Activated T-cell treated with anti-CD3 and anti-CD28 coated beads for 24 hours (primary cell): ENCODE results near the gene PLEKHM1.
A peak's percentile ranks its signal among the peaks of the same experiment; 100 is the strongest.

Source experiments
- DNase-seq: peaks from one replicate; pipeline ENCODE4 v3.0.0-alpha.2; 2020; ENCODE audit warnings: low read depth

Gene PLEKHM1

DNA sequence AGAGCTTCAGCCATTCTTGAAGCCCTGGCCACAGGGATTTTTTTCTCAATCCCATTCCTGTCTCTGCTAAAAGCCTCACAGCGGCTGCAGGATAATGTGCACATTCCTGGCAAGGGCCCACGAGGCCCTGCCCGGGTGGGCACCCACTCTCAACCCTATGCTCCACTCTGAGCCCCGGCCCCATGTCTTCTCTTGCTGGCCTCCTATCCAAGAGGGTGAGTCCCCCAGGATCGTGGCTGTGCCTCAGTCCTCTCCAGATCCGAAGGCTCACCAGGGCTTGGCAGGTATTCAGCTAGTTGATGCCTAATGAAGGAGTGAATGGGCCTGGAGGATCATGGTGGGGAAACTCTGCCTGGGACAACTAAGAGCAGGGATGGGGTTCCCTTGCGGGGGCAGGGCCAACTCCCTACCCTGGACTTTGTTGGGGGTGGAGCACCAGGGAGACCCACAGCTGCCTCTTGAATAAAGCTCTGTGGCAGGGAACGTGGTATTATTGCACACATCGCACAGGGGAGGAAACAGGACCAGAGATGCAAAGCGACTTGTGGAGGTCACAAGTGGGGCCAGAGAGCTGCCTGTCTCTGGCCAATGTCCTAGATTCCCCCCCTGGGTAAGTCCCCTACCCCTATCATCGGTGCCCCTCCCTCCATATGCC, 63.2 kb downstream of the PLEKHM1 start:
- DNase-seq = no peak

- DNase-seq = no peak
Observed at GRCh38 chr17:45426561-45426960, 64.0 kb downstream of the PLEKHM1 start.

GRCh38 chr17:45425984-45426413, 64.5 kb downstream of the PLEKHM1 start:
- no peak for DNase-seq

- DNase-seq = no peak
Observed at GRCh38 chr17:45425125-45425983, 65.2 kb downstream of the PLEKHM1 start.

DNA sequence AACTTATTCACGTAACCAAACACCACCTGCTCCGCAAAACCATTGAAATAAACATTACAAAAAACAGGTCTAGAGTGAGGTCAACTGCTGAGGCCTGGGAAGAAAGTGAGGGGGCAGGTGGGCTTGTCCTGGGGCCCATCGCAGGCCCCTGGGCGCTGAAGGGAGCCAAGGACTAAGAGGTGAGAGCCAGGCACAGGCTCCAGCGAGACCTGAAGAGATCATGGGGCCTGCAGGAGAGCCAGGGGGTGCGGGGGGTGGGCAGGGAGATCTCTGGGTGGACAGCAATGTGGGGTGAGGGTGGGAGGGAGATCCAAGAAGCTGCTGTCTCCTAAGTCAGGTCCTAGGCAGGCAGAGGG, 65.8 kb downstream of the PLEKHM1 start:
- no peak for DNase-seq

- no peak for DNase-seq
Observed at GRCh38 chr17:45423975-45424335, 66.6 kb downstream of the PLEKHM1 start.

DNA sequence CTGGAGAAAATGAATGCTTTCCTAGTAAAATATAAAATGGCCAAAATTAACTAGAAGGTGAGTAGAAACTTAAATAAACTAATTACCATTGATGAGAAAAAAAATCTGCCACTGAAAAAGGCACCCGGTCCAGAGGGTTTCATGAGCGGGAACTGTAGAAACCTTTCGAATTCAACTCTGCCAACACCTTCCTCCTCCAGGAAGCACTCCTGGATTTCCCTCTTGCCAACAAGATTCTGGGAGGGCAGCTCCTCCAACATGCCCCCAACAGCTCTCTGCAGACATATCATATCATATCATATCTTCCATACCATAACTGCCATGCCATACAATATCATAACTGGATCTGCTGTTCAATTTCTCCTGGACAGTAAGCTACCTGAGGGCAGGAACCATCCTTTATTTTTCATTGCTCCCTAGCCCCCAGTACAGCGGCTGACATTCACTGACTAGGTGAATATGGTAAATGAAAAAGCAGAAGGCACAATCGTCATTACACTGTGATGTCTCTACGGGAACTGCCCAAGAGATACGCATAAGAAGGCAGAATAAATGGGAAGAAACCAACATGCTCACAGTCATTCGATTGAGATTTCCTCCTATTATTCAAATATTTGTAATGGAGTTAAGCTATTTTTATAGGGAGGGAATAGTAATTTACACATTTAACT, 67.1 kb downstream of the PLEKHM1 start:
- DNase-seq = no peak

GRCh38 chr17:45414990-45415881, 75.3 kb downstream of the PLEKHM1 start:
- DNase-seq = no peak

- DNase-seq = no peak
Observed at GRCh38 chr17:45413498-45413923, 77.0 kb downstream of the PLEKHM1 start.

GRCh38 chr17:45411348-45412105, 79.0 kb downstream of the PLEKHM1 start:
- DNase-seq = no peak

GRCh38 chr17:45410144-45411091, 80.1 kb downstream of the PLEKHM1 start:
- peak; percentile 48 for DNase-seq

DNA sequence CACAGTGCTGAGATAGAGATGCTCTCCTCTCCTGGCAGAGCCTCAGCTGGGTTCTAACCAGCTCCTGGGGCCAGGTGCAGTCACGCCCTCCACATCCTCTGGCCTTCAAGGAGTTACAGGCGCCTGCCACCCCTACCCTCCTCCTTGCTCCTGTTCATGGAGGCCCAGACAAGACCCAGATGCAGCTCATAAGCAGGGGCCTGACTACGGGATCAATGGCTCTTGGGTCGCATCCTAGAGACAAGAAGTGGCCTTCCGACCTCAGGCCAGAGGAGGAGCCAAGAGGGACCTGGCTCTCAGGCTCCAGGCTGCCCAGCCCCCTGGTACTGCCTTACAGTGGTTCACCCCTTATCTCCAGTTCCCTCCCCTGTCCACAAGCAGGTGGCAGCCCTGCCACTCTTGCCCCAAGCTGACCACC, 80.9 kb downstream of the PLEKHM1 start:
- no peak for DNase-seq

GRCh38 chr17:45408611-45409421, 81.7 kb downstream of the PLEKHM1 start:
- DNase-seq = no peak

GRCh38 chr17:45406107-45406506, 84.4 kb downstream of the PLEKHM1 start:
- no peak for DNase-seq

GRCh38 chr17:45405250-45406086, 85.1 kb downstream of the PLEKHM1 start:
- DNase-seq = no peak

- no peak for DNase-seq
Observed at GRCh38 chr17:45404870-45405249, 85.7 kb downstream of the PLEKHM1 start.

- no peak for DNase-seq
Observed at GRCh38 chr17:45403906-45404490, 86.5 kb downstream of the PLEKHM1 start.

DNA sequence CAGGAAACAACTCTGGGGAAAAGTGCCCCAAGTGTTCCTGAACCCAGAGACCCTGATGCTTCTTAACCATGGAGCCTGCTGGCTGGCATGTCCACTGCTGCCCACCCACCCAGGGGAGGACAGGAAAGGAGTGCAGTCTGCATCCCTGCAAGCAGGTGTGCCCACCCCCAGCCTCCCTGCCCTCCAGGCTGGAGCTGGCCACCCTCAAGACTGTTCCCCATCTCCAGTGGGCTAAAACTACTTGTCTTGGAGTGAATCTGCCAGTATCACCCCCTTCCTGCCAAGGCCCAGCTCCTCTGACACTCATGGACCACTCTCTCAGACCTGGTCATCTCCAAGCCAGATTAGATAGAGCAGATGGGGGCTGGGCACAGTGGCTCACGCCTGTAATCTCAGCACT, 87.6 kb downstream of the PLEKHM1 start:
- no peak for DNase-seq
